Globus pallidus (tissue), 1 donor: ENCODE data around the gene FBN1.

ENCODE experiments used
- DNase-seq: peaks from one replicate; pipeline ENCODE4 v3.0.0-alpha.2; 2015; ENCODE audit warnings: low spot score

FBN1 gene

DNA sequence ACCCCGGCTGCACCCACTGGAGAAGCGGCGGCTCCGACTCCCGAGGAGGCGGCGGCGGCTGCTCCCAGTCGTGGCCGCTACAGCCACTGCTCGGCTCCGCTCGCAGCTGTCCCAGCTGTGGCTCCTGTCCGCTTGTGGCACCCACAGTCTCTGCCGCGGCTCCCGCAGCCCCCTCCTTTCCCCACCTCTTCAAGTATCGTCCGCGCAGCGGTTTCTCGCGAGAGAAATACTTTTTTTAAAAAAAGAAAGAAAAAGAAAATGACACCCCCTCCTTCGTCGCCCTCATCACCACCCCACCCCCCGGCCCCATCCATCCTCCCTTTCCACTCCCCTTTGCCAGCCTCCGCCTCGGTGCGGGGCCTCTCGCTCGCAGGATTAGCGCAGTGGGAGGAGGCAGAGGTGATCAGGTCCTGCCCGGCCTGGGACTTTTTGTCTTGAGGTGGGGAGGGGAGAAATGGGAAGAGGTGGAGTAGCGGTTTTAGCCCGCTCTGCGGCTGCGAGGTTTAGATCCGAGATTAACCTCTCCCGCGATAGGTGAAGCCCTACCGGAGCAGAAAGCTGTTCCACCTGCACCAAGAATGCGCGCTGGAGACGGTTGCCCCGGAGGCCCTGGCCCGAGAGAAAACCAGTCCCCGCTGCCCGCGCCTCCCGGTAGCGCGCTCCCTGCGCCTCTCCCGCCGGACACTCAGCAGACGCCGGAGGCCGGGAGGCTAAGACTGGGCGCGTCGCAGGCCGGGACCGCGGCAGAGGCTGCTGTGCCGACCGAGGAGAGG lies at the start of gene FBN1:
FBN1 (minus strand) TSS at position 152 of the 773 bp plus-strand sequence. CDS start 940 bp downstream, outside the sequence.
- DNase-seq = peak; percentile 82

DNA sequence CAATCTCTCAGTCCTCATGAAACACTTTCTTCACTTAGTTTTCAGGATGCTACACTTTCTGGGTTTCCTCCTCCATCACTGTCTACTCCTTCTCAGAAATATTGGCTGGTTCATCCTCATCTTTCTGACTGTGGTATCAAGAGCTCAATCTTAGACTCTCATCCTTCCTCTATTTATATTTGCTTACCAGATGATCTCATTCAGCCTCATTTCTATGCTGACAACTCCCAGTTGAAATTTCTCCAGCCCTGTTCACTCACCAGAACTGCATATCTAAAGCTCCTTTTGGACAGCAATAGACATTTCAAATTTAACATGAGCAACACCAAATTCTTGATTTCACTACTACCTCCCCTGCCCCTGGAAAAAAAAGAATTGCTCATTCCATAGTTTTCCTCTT lies 48.0 kb upstream of the FBN1 start:
- no peak for DNase-seq

DNA sequence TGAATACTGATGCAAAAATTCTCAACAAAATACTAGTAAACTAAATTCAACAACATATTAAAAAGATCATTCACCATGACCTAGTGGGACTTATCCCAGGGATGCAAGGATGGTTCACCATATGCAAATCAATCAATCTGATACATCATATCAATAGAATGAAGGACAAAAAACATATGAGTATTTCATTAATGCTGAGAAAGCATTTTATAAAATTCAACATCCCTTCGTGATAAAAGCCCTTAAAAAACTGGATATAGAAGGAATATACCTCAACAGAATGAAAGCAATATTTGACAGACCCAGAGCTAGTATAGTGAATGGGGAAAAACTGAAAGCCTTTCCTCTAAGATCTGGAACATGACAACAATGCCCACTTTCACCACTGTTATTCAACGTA lies 43.0 kb upstream of the FBN1 start:
- no peak for DNase-seq

DNA sequence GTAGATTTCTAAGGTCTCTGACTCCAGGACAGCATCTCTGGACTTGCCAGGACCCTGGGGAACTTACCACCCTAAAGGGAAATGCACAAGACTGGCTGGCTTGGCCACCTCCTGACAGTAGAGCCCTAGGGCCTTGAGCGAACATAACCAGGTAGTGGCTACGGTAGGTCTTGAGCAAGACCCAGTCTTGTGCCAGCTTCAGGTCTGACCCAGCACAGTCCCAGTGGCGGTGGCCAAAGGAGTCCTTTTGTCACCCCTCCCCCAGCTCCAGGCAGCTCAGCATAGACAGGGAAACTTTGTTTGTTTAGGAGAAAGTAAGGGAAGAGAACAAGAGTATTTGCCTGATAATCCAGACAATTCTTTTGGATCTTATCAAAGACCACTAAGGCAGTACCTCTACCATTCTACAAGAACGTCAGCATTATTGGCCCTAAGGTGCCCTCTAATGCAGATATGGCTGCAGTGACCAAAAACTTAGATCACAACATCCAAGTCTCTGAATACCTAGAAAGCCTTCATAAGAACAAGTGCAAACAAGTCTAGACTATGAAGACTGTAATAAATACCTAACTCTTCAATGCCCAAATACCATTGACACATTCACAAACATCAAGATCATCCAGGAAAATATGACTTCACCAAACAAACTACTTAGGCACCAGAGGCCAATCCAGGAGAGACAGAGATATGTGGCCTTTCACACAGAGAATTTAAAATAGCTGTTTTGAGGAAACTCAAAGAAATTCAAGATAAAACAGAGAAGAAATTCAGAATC lies 38.7 kb upstream of the FBN1 start:
- DNase-seq = no peak

DNA sequence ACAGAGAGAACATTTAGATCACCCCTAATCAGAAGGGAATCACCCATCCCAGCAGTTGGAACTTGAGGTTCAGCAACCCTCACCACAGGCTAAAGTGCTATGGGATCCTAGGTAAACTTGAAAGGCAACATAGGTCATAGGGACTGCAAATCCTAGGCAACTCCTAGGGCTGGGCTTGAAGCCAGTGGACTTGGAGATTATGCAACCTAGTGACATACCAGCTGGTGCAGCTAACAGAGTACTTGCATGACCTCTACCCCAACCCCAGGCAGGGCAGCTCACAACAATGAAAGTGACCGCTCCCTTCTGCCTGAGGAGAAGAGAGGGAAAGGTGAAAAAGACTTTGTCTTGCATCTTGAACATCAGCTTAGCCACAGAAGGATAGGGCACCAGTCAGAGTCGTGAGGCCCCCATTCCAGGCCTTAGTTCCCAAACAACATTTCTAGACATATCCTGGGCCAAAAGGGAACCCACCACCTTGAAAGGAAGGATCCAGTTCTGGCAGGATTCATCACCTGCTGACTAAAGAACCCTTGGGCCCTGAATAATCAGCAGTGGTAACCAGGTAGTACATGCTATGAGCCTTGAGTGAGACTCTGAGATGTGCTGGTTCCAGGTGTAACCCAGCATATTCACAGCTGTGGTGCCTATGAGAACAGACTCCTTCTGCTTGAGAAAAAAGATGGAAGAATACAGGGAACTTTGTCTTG lies 37.6 kb upstream of the FBN1 start:
- no peak for DNase-seq

DNA sequence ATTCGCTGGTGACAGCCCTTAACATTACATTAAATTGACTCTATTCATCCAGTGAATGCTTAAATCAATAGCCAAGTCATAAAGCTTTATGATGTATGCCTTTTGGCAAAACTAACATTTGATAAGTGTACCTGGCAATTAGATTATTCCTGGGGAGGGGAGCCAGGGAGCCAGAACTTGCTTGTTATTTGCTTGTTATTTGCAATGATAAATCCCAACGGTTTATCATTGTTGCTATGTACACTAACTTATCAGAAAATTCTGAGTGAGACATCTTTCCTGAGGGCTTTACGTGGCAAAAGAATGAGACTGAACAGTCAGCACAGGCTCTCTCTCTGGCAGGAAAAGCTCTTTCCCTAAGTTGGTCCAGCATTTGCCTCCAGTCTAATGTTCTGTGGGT lies 35.8 kb upstream of the FBN1 start:
- no peak for DNase-seq

DNA sequence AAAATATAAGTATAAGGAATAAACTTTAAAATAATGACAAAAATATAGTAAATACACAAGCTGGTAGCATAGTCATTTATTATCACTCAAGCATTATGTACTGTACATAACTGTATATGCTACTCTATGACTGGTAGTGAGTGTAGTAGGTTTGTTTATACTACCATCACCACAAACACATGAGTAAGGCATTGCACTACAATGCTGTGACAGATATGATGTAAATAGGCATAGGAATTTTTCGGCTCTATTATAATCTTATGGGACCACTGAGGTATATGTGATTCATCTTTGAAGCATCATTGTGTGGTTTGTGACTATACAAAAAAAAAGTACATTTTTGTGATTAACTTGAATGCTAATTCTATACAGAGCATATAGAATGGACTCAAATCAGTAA lies 35.3 kb upstream of the FBN1 start:
- no peak for DNase-seq

DNA sequence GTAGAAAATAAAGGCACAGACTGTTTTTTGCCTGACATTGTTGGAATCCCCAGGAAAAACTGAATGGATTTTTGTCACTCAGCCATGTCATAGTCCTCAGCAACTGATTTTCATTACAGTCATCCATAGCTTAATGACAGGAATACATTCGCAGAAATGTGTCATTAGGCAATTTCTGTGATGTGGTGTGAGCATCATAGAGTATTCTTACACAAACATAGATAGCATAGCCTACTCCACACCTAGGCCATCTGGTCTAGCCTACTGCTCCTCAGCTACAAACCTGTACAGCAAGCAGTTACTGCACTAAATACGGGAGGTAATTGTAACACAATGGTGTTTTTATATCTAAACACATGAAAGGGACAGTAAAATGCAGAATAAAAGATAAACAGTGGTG lies 34.4 kb upstream of the FBN1 start:
- no peak for DNase-seq

DNA sequence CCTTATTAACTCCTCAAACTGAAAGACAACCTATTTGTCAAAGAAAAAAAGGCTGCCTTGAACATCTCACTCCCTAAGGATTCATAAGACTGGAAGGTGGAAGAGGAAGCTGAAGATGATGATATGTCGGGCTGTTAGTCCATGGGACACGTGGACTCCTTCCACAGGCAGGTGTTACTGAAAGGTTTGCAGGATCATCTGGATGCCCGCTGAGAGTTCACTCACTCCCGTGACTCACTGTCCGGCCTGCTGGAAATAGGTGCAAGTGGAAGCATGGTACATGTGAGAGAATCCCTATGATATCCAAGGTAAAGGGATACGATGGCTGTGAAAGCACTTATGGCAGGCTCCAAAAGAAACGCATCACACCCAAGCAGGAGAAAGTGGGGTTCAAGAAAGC lies 33.3 kb upstream of the FBN1 start:
- DNase-seq = no peak

DNA sequence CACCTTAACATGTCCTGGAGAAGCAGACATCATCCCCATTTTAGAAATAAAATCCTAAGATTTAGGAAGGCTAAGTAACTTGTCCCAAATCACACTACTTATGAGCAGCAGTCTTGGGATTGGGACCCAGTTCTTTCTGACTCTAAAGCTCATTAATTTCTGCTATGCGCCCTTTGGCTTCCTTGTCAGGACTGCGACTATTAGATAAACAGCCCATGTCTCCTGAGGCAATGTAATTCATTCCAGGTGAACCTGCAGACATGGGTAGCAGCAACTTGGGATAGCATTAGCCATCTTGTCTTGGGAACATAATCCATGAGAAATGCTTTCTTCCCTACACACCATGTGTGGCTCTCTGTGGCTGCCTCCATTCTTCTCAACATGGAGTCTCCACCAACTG lies 32.3 kb upstream of the FBN1 start:
- no peak for DNase-seq

DNA sequence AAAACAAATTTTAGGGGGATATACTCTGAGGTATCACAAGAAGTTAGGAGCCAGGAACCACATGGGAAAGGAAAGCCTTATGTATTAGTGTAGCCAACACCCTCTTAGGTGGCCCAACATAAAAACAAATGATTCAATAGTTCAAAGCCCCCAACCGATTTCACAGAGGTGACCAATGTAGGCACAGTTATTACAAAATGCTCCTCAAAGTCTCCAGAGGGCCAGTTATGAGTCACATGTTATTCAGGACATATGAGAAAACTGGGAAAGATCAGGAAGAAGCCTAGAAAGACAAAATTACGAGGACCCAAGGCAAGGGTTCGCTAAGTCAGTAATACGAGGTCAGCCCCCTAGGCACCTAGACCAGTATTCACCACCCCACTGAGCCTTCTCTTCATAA lies 29.9 kb upstream of the FBN1 start:
- no peak for DNase-seq

DNA sequence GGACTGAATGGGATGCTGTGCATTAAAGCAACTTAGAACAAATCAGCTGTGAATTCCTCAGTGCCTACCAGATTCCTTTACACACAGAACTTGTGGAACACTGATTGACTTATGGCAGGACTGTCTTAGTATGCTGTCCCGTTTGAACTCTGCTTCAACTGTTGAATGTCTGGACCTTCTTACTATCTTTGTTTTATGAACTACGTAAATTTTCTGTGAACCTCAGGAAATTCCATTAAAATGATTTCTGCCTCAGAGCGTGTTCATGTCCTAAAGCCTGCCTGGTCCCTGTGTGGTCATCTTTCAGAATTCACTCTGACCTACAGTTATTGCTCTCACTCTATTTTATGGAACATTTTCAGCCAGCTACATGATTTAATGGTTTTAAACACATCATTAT lies 29.4 kb upstream of the FBN1 start:
- no peak for DNase-seq

DNA sequence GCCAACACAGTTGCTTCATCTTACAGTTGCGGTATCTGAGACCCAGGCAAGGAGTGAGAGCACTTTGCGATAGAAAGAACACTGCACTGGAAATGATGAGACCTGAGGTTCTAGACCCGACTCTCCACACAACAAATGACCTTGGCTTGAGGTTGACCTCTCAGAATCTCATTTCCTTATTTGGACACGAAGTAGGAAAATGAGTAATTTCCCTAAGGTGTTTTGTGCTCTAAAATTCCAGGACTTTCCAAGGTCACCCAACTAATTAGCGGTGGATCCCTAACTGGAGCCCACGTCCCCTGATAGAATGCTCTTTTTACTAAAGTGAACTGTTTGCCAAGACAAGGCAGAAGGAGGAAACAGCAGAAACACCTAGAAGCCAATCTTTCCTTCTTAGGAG lies 26.7 kb upstream of the FBN1 start:
- DNase-seq = no peak

DNA sequence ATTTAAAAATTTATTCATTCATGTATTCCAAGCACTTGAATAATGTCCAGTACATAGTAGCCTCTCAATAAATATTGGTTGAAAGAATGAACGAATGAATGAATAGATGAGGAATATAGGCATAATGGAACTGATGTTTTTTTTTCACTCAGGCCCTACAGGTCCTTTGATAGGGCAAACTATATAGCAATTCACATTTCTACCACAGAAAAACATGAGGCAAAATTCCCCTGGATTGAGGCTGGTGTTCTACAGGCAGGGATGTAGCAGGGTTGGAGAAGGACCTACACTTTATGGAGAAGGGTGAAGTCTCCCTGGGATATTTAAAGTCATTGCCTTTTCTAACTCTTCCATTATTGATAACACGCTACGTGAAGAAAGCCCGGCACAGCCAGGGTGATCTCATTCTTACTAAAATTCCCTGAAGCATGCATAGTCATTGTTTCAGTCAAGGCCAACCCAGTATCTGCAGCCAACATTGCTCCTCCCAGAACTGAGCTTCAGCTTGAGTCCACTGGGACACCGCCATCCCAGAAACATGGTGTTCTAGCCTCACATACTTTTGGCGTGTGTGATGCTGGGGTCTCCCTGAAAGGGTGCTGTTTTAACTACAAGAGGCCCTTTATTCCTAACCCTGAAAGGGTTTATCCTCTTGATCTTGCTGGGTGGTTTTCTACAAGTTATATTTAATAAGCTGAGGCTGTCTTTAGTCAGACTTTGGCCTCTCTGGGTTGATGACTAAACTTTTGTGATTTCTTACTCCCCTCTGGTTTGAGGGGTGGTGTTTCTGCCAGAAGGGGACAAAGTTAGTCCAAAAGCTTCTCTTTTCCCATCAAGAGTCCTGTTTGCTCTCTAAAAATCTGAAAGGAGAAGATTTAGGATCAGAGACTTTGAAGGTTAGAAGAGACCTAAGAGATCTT lies 25.9 kb upstream of the FBN1 start:
- DNase-seq = no peak

DNA sequence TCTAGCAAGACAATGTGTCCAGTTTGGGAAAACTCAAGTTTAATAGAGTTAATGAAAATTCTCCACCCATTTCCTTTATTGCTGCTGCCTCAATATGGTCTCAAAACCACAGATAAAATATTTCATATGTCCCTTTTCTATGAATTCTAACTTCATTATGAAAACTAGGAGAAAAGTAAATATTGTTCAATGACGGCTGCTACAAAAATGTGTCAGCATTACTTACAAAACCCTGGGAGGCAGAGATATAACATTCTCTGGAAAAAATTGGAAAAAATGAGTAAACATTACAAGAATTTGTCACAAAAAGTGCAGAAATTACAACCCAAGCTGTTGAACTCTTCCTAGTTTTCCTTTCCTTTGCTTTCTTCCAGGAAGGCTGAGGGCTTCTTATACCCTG lies 22.2 kb upstream of the FBN1 start:
- no peak for DNase-seq

DNA sequence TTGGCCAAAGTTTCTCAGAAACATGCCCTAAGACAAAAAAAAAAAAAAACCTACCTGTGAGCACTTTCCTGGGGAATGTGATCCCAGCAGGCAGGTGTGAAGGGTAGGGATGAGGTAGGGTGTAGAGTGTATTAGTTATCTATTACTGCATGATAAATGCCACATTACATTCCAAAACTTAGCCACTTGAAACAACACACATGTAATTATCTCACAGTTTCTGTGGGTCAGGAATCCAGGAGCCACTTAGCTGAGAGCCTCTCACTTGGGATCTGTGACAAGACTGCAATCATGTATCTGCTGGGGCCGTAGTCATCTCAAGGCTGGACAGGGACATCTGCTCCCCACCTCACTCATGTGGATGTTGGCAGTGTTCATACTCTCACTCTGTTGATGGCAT lies 18.9 kb upstream of the FBN1 start:
- no peak for DNase-seq

DNA sequence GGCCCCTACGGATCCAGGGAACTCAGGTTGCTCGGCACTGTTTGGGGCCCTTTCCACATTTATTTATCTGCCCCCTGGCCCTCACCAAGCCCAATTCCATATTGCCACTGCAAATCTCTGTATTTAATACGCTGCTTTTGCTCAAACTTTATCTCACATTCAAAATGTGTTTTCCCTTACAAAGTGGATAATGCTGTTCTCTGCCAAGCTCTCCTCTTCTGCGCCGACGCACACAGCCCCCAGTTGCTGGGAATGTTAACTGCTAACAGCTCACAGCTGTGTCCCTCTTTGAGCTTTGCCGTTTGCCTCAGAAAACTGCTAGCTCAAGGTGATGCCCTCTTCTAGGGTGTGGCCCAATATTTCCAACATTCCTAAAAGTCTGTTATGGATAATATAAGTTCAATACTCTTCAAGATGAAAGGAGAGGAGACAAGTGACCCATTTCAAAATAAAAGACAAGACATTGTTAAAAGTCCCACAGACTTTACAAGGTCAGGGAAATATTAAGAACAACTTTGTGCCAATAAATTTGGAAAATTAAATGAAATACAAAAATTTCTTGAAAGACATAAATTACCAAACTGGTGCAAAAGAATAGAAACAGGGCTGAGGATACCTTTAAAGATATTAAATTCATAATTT lies 12.6 kb upstream of the FBN1 start:
- DNase-seq = no peak

DNA sequence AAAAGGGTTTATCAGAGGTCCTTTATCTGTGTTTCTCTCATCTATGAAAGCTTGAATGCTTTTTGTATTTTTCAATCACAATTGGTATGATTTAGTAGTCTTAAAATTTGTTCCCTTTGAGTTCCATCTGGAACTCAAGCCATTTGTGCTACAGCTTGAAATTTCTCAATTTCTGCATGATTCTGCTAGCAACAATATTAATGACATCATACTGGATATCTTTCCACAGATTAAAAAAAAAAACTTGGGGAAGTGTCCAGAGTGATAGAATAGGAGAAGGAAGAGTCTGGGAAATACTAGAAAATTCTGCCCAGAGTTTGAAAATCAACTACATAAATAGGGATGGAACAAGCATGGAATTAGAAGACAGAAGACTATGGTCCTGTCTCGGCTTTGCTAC lies 9.3 kb upstream of the FBN1 start:
- no peak for DNase-seq

DNA sequence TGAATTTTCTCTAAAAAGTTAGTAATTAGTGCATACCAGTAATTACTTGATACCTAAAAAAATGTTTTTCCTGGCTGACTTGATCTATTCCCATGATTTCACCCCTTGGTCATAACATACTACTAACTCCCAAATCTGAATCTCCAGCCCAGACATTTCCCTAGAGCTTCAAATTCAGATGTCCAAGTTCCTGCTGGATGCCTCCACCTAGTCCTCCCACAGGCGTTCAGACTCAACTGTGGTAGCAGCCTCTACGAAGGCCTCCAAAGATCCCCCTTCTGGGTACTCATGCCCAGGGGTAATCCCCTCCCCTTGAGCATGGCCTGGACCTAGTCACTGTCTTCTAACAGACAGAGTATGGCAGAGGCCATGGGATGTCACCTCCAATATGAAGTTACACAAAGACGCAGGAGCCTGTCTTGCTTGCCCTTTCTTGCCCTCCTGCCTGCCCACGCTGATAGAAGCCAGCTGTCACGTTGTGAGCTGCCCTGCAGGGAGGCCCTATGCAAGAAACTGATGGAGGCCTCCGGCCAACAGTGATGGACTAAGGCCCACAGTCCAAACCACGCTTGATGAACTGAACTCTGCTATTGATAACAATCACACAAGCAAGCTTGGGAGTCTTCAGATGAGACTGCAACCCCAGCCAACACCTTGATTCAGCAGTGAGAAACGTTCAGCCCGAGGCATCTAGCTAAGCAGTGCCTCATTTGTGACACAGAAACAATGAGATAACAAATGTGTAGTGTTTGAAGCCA lies 8.6 kb upstream of the FBN1 start:
- DNase-seq = no peak

DNA sequence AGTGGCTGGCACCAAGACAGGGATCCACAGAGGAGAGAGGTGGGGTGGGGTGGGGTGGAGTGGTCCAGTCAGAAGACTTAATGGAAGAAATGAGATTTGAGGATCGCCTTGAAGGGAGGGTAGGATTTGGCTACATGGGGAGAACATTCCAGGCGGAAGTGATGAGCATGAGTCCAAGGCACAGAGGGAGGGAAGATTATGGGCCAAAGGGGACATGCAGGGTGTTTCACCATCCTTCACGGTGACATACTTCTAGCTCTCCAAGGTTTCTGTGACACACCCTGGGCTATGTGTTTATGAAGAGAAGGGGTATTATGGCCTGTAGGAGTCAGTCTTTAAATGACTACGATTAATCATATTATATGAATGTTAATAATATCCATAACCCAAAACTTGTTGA lies 7.7 kb upstream of the FBN1 start:
- no peak for DNase-seq
